ENCODE data around the gene SVIL.

DNA sequence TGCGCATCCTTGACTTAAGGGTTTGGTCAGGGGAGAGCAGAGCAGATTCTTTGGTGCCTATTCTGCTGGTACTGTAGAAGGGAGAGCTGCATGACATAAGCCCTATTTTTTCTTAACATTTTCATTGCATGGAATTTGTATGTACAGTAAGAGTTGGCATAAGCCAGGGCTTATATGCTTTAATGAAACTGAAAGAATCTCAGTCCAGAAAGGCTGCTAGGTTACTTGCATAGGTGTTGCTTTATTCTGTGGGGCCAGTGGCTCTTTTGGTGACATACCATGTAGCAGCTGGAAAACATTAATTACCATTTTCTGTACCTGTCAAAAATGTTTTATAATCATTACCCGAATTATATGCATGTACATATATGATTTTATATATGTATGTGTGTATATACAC is 193.8 kb downstream of the SVIL start:
- no peak for TF ChIP-seq POLR2A (IDR thresholded peaks at IDR 0.05)
- TF ChIP-seq, protein P1, sequence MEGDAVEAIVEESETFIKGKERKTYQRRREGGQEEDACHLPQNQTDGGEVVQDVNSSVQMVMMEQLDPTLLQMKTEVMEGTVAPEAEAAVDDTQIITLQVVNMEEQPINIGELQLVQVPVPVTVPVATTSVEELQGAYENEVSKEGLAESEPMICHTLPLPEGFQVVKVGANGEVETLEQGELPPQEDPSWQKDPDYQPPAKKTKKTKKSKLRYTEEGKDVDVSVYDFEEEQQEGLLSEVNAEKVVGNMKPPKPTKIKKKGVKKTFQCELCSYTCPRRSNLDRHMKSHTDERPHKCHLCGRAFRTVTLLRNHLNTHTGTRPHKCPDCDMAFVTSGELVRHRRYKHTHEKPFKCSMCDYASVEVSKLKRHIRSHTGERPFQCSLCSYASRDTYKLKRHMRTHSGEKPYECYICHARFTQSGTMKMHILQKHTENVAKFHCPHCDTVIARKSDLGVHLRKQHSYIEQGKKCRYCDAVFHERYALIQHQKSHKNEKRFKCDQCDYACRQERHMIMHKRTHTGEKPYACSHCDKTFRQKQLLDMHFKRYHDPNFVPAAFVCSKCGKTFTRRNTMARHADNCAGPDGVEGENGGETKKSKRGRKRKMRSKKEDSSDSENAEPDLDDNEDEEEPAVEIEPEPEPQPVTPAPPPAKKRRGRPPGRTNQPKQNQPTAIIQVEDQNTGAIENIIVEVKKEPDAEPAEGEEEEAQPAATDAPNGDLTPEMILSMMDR (IDR thresholded peaks at IDR 0.05) = no peak
